HG03575 (cell line): ENCODE measurements around the gene ROBO1.
"Not testable (repeated sequence)": the region's sequence is repeated elsewhere in the genome, so short reads cannot be mapped to it uniquely, and the experiment has no call there.

ENCODE experiments used
- ATAC-seq: cut with Tn5 transposase; IDR thresholded peaks from one replicate; pipeline ENCODE4 v1.9.1; 2021; ENCODE audit not compliant: unreplicated experiment, insufficient number of reproducible peaks, low FRiP score; ENCODE audit errors: extremely low read depth

ROBO1 gene

DNA sequence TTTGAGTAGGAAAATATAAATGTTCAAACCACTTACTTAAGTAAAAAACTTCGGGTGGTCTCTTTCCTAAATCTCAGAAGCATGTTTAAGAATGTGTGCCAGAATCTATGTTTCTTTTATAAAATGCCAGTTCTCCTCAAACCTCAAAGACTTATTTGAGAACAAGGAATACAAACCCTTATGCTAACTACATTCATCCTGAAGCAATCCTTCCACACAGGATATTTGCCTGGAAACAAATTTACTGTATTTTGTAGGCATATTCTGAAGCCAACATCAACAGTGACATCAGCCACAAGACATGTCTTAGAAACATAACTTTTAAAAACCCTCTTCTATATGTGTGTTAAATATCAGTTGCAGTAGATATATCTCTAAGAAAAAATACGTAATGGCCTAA lies 1077.0 kb downstream of the ROBO1 start:
- ATAC-seq, result no peak

DNA sequence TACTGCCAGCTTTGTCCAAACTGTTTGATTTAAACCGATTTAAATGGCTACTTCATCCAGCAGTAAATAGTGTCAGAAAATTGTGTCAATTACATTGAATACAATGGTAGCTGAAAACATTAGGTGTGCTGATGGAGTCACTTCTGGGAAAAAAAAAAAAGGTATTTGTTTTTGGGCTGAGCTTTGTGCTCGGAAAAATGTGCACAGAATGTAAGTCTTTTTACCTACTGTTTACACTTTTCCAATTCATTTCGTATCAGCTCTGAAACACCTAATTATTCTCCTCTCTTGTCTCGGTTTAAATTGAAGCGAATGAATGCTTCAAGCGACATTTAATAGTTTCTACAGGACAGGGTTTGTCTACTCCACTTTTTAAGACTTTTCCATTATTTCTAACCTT lies 1078.4 kb downstream of the ROBO1 start:
- no peak for ATAC-seq

DNA sequence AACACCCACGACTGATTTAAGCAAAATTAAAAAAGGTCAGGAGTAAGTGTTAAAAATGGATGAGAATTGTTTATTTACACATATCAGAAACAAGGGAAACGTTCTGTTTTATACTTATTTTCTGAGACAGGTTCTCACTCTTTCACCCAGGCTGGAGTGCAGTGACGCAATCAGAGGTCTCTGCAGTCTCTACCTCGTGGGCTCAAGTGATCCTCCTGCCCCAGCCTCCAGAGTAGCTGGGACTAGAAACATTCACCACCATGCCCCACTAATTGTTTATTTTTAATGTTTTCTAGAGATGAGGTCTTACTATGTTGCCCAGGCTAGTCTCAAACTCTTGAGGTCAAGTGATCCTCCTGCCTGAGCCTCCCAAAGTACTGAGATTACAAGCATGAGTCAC lies 1080.3 kb downstream of the ROBO1 start:
- no peak for ATAC-seq

DNA sequence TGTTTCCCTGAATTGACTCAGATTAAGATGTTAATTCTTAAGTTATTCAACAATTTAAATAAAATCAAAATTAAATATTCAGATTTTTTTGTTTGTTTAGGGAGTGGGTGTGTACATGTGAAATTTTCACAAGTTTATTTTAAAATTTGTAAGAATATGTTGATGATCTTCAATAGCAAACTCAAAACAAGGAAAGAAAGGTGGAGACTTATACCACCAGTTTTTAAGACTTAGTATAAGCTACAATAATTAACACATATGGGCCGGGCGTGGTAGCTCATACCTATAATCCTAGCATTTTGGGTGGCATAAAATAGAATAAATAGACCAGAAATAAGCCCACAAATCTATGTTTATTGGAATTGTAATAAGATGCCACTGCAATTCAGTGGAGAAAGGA lies 1084.5 kb downstream of the ROBO1 start:
- ATAC-seq, result no peak

DNA sequence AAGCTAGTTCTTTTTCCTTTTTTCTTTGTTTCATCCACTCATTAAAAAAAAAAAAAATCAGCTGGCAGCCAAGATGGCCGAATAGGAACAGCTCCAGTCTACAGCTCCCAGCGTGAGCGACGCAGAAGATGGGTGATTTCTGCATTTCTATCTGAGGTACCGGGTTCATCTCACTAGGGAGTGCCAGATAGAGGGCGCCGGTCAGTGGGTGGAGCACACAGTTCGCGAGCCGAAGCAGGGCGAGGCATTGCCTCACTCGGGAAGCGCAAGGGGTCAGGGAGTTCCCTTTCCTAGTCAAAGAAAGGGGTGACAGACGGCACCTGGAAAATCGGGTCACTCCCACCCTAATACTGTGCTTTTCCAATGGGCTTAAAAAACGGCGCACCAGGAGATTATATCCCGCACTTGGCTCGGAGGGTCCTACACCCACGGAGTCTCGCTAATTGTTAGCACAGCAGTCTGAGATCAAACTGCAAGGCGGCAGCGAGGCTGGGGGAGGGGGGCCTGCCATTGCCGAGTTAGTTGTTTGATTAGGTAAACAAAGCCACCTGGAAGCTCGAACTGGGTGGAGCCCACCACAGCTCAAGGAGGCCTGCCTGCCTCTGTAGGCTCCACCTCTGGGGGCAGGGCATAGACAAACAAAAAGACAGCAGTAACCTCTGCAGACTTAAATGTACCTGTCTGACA lies 1092.5 kb downstream of the ROBO1 start:
- not testable (repeated sequence) for ATAC-seq

DNA sequence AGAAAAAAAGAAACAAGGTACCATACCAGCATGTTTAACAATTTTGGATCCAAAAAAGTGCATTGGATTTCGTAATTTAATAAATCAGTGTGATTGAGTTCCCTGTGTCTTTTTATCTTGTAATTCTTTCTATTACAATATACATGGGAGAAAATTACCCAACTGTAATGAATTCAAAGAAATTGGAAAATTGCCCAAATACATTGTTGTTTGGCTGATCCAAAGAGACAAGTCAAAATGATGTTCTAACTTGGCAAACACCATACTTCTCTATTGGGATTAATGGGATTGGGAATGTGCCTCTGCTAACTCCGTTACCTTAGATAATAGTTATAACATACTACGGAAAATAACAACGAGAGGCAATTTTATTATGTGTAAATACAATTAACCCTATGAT lies 1097.1 kb downstream of the ROBO1 start:
- ATAC-seq, result no peak

DNA sequence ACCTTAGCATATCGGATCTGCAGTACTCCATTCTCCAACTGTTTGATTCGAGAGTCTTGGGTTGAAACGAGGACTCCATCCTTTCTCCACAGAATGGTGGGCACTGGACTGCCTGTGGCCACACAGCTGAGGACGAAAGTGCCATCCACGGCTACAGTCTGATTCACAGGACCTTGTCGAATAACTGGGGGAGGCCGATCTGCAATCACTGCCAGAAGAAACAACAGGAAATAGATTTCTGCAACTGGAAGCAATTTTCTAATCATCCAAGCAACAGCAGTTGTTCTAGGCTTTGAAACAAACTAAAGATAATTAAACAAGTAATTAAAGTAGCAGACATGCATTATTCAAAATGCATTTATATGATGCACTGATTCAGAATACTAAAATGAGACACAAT lies 1097.7 kb downstream of the ROBO1 start:
- no peak for ATAC-seq

DNA sequence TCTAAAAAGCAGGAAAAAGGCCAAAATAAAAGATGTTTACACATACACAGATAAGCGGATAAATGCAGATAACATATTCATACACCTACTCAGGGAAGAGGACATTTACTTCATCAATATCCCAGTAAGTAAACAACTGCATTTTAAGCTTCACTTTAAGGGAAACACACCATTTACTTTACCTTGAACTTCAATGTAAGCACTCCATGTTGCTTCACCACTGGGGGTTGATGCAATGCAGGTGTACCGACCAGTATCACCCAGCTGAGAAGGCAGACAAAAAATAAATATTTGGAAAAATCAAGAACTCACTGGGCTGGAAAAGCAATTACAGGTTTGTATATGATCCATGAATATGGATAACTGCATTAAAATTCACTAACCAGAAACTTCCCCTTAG lies 1099.5 kb downstream of the ROBO1 start:
- ATAC-seq, result no peak

DNA sequence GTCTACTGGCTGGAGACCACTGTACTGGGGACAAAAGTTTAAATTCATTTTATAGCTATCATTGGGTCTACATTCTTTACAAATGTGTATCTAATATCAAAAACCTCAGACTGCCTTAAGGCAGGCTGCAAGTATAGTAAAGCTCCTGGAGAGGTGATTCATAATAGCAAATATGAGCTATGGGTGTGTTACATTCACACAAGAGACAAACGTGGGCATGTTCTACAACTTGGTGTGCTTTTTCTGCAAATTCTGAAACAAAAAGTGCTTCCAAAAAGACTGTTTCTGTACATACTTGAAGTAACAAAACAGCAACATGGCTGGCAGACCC lies 1101.4 kb downstream of the ROBO1 start:
- no peak for ATAC-seq

DNA sequence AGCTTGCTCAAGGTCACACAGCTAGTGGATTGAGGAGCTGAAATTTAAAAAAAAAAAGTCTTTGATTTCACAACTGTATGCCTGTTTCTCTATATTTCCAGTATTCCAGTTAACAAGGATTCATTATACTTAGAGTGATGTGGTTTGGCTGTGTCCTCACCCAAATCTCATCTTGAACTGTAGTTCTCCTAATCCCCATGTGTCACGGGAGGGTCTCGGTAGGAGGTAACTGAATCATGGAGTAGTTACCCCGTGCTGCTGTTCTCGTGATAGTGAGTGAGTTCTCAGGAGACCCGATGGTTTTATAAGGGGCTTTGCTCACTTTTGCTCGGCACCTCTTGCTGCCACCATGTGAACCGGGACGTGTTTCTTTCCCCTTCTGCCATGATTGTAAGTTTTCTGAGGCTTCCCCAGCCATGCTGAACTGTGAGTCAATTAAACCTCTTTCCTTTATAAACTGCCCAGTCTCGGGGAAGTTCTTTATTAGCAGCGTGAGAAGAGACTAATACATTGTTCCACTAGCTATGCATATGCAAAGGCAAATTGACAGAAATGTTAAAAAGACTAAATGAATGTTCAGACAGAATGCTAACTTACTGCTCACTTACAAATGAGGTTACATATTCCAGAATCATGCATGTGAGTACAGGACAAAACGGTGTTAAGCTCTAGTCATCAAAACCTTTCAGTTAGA lies 1101.9 kb downstream of the ROBO1 start:
- ATAC-seq, result no peak

DNA sequence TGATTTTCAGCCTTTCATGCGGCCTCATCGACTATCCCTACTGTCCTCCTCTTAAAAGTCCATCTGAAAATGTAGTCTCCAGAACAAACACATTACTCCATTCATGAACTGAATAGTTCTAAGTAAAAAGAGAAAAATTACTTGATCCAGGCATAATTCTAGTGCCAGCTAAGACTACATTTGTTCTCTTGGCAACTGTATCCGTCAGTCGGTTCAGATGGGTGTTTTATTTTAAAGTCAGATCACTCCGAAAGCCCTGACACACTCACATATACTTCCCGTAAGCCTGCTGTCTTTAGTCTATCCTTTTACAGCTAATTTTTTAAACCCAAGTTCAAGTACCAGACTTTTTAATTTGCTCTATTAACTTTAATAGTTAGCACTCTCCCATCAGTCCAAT lies 1102.7 kb downstream of the ROBO1 start:
- ATAC-seq, result no peak

DNA sequence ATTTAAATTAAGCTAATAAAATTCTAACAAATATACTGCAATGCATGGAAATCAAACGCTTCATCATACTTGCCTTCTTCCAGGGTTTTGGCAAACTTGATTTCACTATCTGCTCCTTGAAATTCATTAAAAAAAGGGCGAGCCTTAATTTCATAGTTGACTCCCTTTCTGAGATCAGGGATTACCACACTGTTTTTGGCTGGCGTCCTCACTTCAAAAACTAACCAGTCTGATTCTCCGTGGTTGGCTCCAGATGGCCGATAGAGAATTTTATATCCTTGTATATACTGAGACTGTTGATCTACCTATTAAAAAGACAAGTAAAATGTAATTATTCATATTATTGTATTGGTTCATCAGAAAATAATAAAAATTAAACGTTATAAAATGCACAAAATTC lies 1106.8 kb downstream of the ROBO1 start:
- no peak for ATAC-seq

DNA sequence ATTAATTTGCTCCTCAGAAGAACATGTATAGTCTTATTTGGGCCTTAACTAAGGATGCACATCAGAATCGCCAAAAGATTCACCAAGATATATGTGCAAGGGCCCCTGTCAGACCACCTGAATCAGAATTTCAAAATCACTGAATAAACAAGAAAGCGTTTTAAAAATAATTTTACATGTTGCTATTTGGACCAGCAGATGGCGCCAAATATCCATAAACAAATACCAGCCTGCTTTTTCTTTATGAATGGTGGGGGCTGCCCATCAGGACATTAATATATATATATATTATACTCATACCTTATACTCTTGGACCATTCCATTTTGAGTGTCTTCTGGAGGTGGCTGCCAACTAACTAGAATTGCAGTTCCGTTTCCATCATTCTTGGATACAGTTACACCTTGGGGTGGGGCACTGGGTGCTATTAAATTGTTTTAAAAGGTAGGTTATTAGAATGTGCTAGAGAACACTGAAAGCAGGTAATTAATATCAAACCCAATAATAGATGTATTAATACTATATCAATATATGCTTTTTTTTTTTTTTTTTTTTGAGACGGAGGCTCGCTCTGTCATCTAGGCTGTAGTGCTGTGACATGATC lies 1108.3 kb downstream of the ROBO1 start:
- no peak for ATAC-seq

DNA sequence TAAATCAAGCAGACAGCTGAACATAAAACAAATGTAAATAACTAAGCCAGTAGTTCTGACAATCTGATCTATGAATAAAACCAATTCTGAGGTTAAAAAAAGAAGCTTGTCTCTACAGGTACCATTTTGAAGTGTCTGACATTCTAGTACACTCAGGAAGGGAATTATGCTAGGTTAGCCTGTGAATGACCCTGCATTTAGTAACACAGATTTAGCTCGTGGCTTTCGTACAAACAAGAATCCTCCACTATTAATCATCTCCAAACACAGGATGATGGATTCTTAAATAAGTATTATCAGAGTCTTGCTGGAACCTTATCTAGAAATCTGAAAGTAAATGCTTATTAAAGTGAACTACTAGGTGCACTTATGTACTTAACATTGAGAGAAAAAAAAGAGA lies 1120.1 kb downstream of the ROBO1 start:
- no peak for ATAC-seq

DNA sequence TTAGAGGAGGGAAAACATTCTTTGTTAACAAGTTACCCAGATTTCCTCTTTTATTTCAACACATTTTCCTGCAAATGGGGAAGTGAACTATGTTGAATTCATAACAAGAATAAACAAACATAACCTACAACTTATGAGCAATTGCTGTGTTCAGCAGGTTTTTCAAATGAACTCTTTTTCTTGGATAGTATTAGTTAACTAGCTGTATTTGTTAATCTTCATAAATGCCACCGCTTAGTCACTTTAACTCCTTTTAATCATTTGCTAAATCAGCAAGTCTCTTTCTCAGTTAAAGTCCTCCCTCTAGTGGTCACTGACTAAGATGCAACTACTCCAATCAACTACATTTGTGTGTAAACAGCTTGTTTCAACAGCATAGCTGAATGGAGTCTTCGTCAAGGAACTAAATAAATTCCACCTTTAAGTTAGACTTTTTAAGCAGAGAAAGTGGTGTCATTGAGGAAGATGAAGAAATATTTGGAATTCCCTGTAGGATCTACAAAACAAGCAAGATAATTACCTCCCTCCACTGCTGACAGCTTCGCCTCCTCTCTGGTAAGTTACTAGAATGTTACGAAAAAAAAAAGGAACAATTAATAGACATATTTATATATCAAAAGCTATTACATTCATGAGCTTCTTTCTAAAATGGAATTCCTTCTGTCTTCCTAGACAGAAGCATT lies 1122.0 kb downstream of the ROBO1 start:
- ATAC-seq, result no peak

DNA sequence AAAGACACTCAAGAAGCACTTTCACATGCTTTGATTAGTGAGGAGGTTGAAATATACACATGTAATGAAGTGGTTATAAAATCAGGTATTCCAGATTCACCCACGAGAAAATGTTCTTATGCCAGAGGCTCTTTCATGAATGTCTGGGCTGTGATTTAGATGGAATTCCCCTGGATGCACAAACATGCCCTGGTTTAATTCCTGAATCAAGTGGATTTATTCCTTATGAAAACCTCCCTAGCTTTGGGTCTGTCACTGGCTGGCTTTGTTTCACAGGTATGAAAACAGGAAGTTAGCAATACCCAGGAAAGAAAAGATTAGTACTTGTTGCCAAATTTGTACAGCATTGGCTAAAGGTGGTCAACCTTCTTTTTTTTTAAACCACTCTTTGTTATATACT lies 1123.0 kb downstream of the ROBO1 start:
- no peak for ATAC-seq

DNA sequence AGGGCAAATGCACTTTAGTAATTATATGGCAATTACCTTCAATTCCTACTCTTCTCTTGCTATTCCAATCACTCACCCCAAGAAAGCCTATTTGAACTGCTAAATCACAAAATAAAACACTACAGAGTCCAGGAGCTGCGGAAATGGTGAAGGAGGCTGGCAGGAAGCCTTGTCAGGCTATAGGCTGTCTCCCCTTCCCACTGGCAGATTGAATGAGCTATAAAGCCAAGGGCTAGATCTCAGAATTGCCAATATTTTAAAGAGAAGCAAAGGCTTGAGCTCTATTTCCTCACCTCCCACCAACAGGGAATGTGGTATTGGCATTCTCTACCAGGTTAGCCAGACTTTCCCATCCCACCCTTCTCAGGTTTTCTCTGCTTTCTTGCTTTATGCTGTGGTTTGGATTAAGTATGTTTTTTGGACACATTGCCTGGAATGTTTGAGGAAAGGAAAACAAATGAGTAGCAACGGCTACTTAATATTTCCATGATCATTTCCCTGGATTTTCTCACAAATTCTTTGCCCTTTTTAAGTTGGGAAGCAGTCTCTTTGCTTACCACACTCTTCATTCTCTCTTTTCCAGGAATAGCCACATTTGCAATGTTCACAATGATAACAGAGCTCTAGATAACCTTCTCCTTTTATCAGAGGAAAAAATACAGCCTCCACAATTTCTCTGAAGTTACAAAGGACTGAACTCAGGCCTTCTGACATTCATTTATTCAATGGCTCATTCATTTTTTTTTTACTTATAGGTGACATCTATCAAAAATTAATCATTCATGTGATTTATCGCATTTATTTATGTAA lies 1125.4 kb downstream of the ROBO1 start:
- no peak for ATAC-seq

DNA sequence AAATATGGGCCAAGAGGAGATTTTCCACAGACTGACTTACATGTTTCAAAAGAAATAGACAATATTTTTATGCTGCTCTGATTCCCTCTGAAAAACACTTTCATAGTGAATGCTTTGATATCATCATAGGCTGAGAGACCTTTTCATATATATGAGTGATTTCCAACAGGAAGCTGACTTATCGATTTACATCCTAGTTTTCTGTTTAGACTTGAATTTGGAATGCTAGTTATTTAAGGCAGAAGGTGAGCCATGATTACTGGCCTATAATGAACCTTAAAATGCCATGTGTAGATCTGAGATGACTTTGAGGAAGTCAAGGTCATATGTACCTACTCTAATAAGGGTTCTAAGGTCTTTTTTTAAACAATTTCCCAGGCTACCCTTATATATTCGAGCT lies 1126.1 kb downstream of the ROBO1 start:
- no peak for ATAC-seq

DNA sequence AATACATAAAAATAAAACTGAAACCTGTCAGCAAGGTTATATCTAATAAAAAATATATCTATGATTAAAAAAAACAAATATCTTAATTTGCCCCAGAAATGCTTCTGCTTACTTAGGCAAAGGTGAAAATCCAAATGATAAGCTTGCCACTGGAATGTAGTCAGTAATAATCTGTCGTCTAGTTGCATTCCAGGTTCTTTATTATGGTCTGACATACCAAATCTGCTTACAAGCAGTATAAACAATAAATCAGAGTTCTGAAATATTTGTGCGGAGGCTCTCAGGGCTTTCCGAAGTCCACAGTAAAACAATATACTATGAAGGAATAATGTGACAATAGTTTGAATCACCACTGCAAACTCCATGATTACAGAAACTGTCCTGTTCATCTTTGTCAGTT lies 1133.5 kb downstream of the ROBO1 start:
- ATAC-seq, result no peak
